Measurements from ENCODE around the gene RIPPLY2.
"Not testable (repeated sequence)": the region's sequence is repeated elsewhere in the genome, so short reads cannot be mapped to it uniquely, and the experiment has no call there.

RIPPLY2 gene

GRCh38 chr6:83853178-83854000 lies at the start of gene RIPPLY2:
Gene RIPPLY2, plus strand, starts transcription at chr6:83853360. Its CDS starts 57 bp downstream, at chr6:83853417.
- peak; percentile 66 to 74 for DNase-seq

GRCh38 chr6:83803492-83803891 lies 49.7 kb upstream of the RIPPLY2 start:
- not testable (repeated sequence) for DNase-seq

- DNase-seq, result peak in 1 of 2 experiments; percentile 15
These were observed 48.3 kb upstream of the RIPPLY2 start for GRCh38 chr6:83804886-83805285.

GRCh38 chr6:83808005-83808404 lies 45.2 kb upstream of the RIPPLY2 start:
- no peak for DNase-seq

GRCh38 chr6:83808926-83809325 lies 44.2 kb upstream of the RIPPLY2 start:
- DNase-seq, result peak in 1 of 2 experiments; percentile 41

- DNase-seq, result no peak
These were observed 40.6 kb upstream of the RIPPLY2 start for GRCh38 chr6:83812595-83812994.

- DNase-seq, result no peak
These were observed 37.4 kb upstream of the RIPPLY2 start for GRCh38 chr6:83815631-83816272.

- no peak for DNase-seq
These were observed 30.5 kb upstream of the RIPPLY2 start for GRCh38 chr6:83822629-83823169.

GRCh38 chr6:83824388-83824801 lies 28.8 kb upstream of the RIPPLY2 start:
- no peak for DNase-seq

- no peak for DNase-seq
These were observed 28.3 kb upstream of the RIPPLY2 start for GRCh38 chr6:83824831-83825230.

GRCh38 chr6:83827050-83827449 lies 26.1 kb upstream of the RIPPLY2 start:
- DNase-seq, result no peak

GRCh38 chr6:83838727-83839126 lies 14.4 kb upstream of the RIPPLY2 start:
- DNase-seq, result no peak

- DNase-seq, result no peak
These were observed 9.0 kb upstream of the RIPPLY2 start for GRCh38 chr6:83844170-83844569.

- no peak for DNase-seq
These were observed 6.9 kb upstream of the RIPPLY2 start for GRCh38 chr6:83846291-83846690.

GRCh38 chr6:83847179-83847578 lies 6.0 kb upstream of the RIPPLY2 start:
- no peak for DNase-seq

- no peak for DNase-seq
These were observed 4.0 kb upstream of the RIPPLY2 start for GRCh38 chr6:83849127-83849526.

GRCh38 chr6:83849610-83850009 lies 3.5 kb upstream of the RIPPLY2 start:
- no peak for DNase-seq

- peak in 1 of 2 experiments; percentile 40 for DNase-seq
These were observed 507 bp upstream of the RIPPLY2 start for GRCh38 chr6:83852528-83853177.

- DNase-seq, result peak in 1 of 2 experiments; percentile 30
These were observed 891 bp downstream of the RIPPLY2 start for GRCh38 chr6:83854001-83854501.

- DNase-seq, result no peak
These were observed 1.6 kb downstream of the RIPPLY2 start for GRCh38 chr6:83854766-83855165.

- DNase-seq, result peak; percentile 59 to 85
These were observed 6.5 kb downstream of the RIPPLY2 start, which contains the start of gene CYB5R4 for GRCh38 chr6:83859410-83860358. Gene CYB5R4, plus strand, starts transcription at chr6:83859689. Its CDS starts 94 bp downstream, at chr6:83859783.

- DNase-seq, result no peak
These were observed 7.2 kb downstream of the RIPPLY2 start for GRCh38 chr6:83860359-83860755.
